ENCODE results near the gene ADNP2. TPM values are rescaled to one million over a fixed set of nuclear protein-coding genes. Genes with fewer than 3 reads are reported as not detected.

The ADNP2 gene
- total and polyA plus RNA-seq, 2 of the 13 experiments (the other 11 are each of a cell fraction or from before 2014, with no cell fraction given), result 10.8 to 25.5 TPM

Other genes starting within 250 kb of the ADNP2 start
- 30.3 and 41.9 TPM in 2 replicates for gene SLC66A2, start 157.6 kb upstream of the ADNP2 start, total RNA-seq (2016; rRNA removed; fragmentation: Illumina TruSeq; extraction: Trizol)
- 33.5 and 62.5 TPM in 2 replicates for gene SLC66A2, start 157.6 kb upstream of the ADNP2 start, polyA plus RNA-seq (2011; rRNA removed)
- 15.3 and 22.6 TPM in 2 replicates for gene HSBP1L1, start 144.6 kb upstream of the ADNP2 start, total RNA-seq (2016; rRNA removed; fragmentation: Illumina TruSeq; extraction: Trizol)
- 41.2 and 45.1 TPM in 2 replicates for gene HSBP1L1, start 144.6 kb upstream of the ADNP2 start, polyA plus RNA-seq (2011; rRNA removed)
- gene TXNL4A, start 120.7 kb upstream of the ADNP2 start, total RNA-seq (2016; rRNA removed; fragmentation: Illumina TruSeq; extraction: Trizol), result 192 and 202 TPM in 2 replicates
- gene TXNL4A, start 120.7 kb upstream of the ADNP2 start, polyA plus RNA-seq (2011; rRNA removed), result 135 and 172 TPM in 2 replicates
- gene RBFA, start 74.8 kb upstream of the ADNP2 start, total RNA-seq (2016; rRNA removed; fragmentation: Illumina TruSeq; extraction: Trizol), result 42.2 and 42.4 TPM in 2 replicates
- 29.7 and 31.7 TPM in 2 replicates for gene RBFA, start 74.8 kb upstream of the ADNP2 start, polyA plus RNA-seq (2011; rRNA removed)
- 7.2 and 7.4 TPM in 2 replicates for gene PARD6G, start 138.3 kb downstream of the ADNP2 start, total RNA-seq (2016; rRNA removed; fragmentation: Illumina TruSeq; extraction: Trizol)
- gene PARD6G, start 138.3 kb downstream of the ADNP2 start, polyA plus RNA-seq (2011; rRNA removed), result 3.6 and 3.9 TPM in 2 replicates